ENCODE data around the gene OCEL1. TPM values are rescaled to one million over a fixed set of nuclear protein-coding genes. Genes with fewer than 3 reads are reported as not detected.

OCEL1 gene
- total RNA-seq, 4 donors from 2014 or later = 9.7 to 33.5 (median 21.8) TPM

DNA sequence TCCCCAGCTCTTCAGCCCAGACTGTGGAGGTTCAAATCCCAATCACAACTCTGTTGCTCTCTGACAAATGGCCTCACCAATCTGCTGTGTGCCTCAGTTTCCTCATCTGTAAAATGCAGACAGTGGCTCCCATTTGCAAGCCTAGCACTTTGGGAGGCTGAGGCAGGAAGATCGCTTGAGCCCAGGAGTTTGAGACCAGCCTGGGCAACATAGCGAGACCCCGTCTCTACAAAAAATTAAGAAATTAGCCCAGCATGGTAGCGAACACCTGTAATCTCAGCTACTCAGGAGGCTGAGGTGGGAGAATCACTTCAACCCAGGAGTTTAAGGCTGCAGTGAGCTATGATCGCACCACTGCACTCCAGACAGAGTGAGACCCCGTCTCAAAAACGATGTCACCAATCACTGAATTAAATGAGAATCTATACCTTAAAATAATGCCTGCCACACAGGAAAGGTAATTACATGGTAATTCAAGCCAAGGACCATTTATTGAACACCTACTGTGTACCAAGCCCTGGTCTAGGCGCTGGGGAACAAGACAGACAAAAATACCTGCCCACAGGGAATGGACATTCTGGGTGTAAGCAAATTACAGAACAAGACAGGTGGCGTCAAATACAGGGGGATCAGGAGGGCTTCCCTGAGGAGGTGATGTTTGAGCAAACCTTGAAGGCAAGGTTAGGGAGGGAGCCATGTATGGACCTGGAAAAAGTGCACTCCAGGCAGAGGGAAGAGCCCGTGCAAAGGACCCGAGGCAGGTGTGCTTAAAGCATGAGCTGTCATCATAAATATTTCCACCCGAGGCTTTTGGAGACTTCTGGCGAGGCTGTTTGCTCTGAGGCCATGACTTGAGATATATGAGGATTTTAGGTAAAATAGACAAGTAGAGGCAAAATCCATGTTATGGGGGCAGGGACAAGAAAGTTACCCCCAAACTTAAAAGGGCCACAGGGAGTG is 12.0 kb downstream of the OCEL1 start:
- WGBS, 2 donors = 92 to 95% methylated on average over 13 of the region's 13 CpGs
- no peak for DNase-seq
- H3K27ac ChIP-seq = no peak overlapping the region
- H3K9me3 ChIP-seq = no peaks in the 10 kb centered on the region
- H3K27me3 ChIP-seq = no peaks in the 10 kb centered on the region
- intact Hi-C loops (cut with DNase I) = no loop called here
- no peak for TF ChIP-seq POLR2A (IDR thresholded peaks at IDR 0.05)
- TF ChIP-seq, protein P1, sequence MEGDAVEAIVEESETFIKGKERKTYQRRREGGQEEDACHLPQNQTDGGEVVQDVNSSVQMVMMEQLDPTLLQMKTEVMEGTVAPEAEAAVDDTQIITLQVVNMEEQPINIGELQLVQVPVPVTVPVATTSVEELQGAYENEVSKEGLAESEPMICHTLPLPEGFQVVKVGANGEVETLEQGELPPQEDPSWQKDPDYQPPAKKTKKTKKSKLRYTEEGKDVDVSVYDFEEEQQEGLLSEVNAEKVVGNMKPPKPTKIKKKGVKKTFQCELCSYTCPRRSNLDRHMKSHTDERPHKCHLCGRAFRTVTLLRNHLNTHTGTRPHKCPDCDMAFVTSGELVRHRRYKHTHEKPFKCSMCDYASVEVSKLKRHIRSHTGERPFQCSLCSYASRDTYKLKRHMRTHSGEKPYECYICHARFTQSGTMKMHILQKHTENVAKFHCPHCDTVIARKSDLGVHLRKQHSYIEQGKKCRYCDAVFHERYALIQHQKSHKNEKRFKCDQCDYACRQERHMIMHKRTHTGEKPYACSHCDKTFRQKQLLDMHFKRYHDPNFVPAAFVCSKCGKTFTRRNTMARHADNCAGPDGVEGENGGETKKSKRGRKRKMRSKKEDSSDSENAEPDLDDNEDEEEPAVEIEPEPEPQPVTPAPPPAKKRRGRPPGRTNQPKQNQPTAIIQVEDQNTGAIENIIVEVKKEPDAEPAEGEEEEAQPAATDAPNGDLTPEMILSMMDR (IDR thresholded peaks at IDR 0.05) = no peak
- no peak overlapping the region for H3K4me3 ChIP-seq (replicated peaks in 1 of 3)
- peaks cover 32 to 42% of the 10 kb centered on the region in 2 donors for H3K4me1 ChIP-seq
- peaks cover 0 to 12% of the 10 kb centered on the region in 2 donors for H3K36me3 ChIP-seq

DNA sequence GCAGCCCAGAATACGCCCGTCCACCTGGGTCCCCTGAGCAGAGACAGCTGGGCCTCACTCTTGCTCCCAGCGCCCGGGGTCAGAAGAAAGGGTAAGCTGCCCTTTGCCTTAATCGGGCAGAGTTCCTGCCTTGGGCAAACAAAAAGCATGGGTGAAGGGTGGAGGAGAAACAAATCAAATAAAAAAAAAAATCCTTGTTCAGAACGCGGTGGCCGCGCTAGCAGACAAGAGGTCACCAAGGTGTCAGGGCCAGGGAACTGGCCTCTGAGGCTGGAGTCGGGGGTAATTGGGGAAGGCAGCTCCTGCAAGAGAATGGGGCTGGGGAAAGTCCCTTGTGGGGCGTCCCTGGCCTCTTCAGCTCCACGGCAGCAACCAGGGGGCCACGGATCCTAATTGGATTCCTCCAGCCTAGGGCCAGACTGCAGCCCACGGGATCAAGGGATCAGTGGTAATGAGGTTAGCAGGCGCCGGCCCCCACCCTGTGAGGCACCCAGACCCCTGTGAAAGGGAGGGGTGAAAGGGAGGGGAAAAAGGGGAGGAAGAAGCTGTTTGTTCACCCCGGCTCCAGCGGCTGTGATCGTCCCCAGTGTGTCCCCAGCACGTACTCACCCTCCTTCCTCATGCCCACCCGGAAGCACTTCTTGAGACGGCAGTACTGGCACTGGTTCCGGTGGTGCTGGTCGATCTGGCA is 14.2 kb downstream of the OCEL1 start:
- WGBS, 2 donors = 79 to 81% methylated on average over 20 to 22 of the region's 24 CpGs
- Histone ChIP-seq H3K36me3 (peaks cover 0 to 12% of the 10 kb centered on the region in 2 donors), H3K4me1 (peaks cover 32 to 40% of the 10 kb centered on the region in 2 donors), H3K27me3 (no peaks in the 10 kb centered on the region), H3K4me3 (replicated peaks in 1 of 3) (no peak overlapping the region), H3K27ac (no peak overlapping the region), H3K9me3 (no peaks in the 10 kb centered on the region)
- TF ChIP-seq POLR2A (IDR thresholded peaks at IDR 0.05) = no peak
- TF ChIP-seq, protein P1 (IDR thresholded peaks at IDR 0.05) = no peak
- no peak for DNase-seq
- intact Hi-C loops (cut with DNase I) = no loop called here

DNA sequence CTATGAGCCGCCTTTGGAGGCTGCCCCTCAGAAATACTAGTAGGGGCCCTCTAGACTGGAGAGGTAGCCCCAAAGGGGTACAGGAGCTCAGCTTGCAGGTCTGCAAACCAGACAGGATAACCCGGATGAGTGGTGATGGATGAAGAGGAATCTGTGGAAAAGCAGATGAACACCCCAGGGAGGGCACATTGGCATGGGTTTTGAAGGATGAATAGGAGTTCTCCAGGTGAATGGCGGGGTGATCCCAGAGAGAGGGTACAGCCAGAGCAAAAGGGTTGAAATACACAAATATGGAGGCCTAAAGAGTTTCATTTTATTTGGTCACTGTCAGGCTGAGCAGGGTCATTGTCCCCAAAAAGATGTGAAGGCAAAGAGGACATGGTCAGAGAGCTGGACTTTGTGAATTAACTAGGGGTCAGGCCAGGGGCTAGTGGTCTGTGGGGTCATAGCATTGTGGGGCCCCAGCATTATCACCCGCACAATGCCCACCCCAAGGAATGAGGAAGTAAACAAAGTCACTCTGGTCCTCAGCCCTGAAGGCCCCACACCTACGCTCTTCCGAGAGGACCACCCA is 14.9 kb downstream of the OCEL1 start:
- peaks cover 0 to 12% of the 10 kb centered on the region in 2 donors for H3K36me3 ChIP-seq
- peaks cover 31 to 37% of the 10 kb centered on the region in 2 donors for H3K4me1 ChIP-seq
- no peaks in the 10 kb centered on the region for H3K9me3 ChIP-seq
- H3K27ac ChIP-seq = peak overlapping the region in 1 of 3 donors; percentile 85
- DNase-seq = no peak
- no peaks in the 10 kb centered on the region for H3K27me3 ChIP-seq
- WGBS, 2 donors = 95% methylated on average over 6 of the region's 6 CpGs
- TF ChIP-seq, protein P1 (IDR thresholded peaks at IDR 0.05) = no peak
- TF ChIP-seq POLR2A (IDR thresholded peaks at IDR 0.05) = no peak
- intact Hi-C loops (cut with DNase I) = no loop called here
- H3K4me3 ChIP-seq (replicated peaks in 1 of 3) = no peak overlapping the region

DNA sequence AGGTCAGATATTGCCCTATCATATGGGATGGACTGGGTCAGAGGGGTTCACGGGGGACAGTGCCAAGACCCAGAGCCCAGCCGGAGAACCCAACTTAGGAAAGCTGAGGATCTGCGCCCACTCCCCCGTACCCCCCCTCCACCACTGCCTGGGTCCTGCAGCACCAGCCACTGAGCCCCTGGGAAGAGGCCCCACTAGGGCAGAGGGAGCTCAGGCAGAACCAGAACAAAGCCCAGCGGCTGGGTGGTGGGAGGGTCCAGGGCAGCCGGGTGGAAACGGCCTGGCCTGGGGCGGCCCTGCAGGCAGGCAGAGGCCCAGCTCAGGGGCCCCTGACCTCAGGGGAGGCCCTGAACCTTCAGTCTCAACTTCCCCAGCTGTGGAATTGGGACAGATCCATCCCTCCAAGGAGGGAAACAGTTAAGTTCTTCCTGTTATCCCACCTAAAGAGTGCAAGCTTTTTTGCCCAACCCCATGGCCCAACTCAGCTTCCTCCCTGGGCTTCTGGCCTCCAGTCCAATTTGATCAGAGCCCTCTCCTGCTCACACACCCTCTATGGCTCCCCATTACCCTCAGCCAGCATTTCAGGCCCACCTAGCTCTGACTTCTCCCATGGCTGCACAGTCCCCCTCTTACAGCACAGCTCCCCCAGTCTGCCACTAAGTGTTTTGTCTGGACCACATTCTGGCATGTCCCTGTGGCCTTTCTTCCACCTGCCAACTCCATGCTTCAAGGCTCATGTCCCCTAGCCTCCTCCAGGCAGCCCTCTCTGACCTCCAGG is 16.6 kb downstream of the OCEL1 start:
- H3K9me3 ChIP-seq = no peaks in the 10 kb centered on the region
- WGBS, 2 donors = 17 to 83% methylated on average over 7 to 8 of the region's 8 CpGs
- DNase-seq = peak; percentile 62 to 64
- peak overlapping the region; percentile 64 to 85 (median 74) for H3K27ac ChIP-seq
- H3K27me3 ChIP-seq = no peaks in the 10 kb centered on the region
- TF ChIP-seq, protein P1 (IDR thresholded peaks at IDR 0.05) = no peak
- no peak for TF ChIP-seq POLR2A (IDR thresholded peaks at IDR 0.05)
- H3K4me1 ChIP-seq = peaks cover 35 to 36% of the 10 kb centered on the region in 2 donors
- no peak overlapping the region for H3K4me3 ChIP-seq (replicated peaks in 1 of 3)
- intact Hi-C loops (cut with DNase I) = no loop called here
- H3K36me3 ChIP-seq = peaks cover 0 to 11% of the 10 kb centered on the region in 2 donors
